IMR-90 (cell line): ENCODE data around the gene ADAMTS8.

Source experiments
- BHLHE40 ChIP-seq: fragments of 150-350 bp; IDR thresholded peaks from 2 replicates; pipeline ENCODE4 v1.6.1; 2016; ENCODE audit warnings: mild to moderate bottlenecking, low read depth, low read length
- CEBPB ChIP-seq: IDR thresholded peaks from 2 replicates; pipeline ENCODE4 v1.6.1; 2012; ENCODE audit warnings: low read depth, low read length, improper control_type of control experiment
- CTCF ChIP-seq: conservative IDR thresholded peaks from 2 replicates; pipeline ENCODE4 v1.5.1; 2012; ENCODE audit warnings: mild to moderate bottlenecking, low read depth, low read length, improper control_type of control experiment
- FOS ChIP-seq: fragments of 150-350 bp; IDR thresholded peaks from 2 replicates; pipeline ENCODE4 v1.6.1; 2016; ENCODE audit warnings: low read depth, low read length
- MAFK ChIP-seq: IDR thresholded peaks from 2 replicates; pipeline ENCODE4 v1.6.1; 2012; ENCODE audit warnings: low read depth, low read length, improper control_type of control experiment
- MAZ ChIP-seq: IDR thresholded peaks from 2 replicates; pipeline ENCODE4 v1.6.1; 2012; ENCODE audit warnings: low read depth, mild to moderate bottlenecking, low read length, improper control_type of control experiment, moderate library complexity, borderline replicate concordance
- POLR2A ChIP-seq: IDR thresholded peaks from 2 replicates; pipeline ENCODE4 v1.6.1; 2012; ENCODE audit warnings: mild to moderate bottlenecking, low read depth, low read length
- RAD21 ChIP-seq: IDR thresholded peaks from 2 replicates; pipeline ENCODE4 v1.6.1; 2012; ENCODE audit warnings: low read length, improper control_type of control experiment
- RCOR1 ChIP-seq: IDR thresholded peaks from 2 replicates; pipeline ENCODE4 v1.6.1; 2012; ENCODE audit warnings: mild to moderate bottlenecking, low read length, improper control_type of control experiment; ENCODE audit not compliant: insufficient replicate concordance
- USF2 ChIP-seq: fragments of 150-350 bp; IDR thresholded peaks from 2 replicates; pipeline ENCODE4 v1.6.1; 2017; ENCODE audit warnings: mild to moderate bottlenecking, antibody characterized with exemption, low read length, low read depth
- TF ChIP-seq, protein P1 (sequence below): fragments of 150-350 bp; IDR thresholded peaks from 2 replicates; pipeline ENCODE4 v1.6.1; 2016; ENCODE audit warnings: low read depth, mild to moderate bottlenecking, low read length, moderate library complexity, borderline replicate concordance

- TF ChIP-seq CTCF: no peak
- no peak for TF ChIP-seq RAD21
- no peak for TF ChIP-seq POLR2A
- TF ChIP-seq MAZ: no peak
- TF ChIP-seq, protein P1, sequence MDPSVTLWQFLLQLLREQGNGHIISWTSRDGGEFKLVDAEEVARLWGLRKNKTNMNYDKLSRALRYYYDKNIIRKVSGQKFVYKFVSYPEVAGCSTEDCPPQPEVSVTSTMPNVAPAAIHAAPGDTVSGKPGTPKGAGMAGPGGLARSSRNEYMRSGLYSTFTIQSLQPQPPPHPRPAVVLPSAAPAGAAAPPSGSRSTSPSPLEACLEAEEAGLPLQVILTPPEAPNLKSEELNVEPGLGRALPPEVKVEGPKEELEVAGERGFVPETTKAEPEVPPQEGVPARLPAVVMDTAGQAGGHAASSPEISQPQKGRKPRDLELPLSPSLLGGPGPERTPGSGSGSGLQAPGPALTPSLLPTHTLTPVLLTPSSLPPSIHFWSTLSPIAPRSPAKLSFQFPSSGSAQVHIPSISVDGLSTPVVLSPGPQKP: no peak
- peak; percentile 65 for TF ChIP-seq CEBPB
- TF ChIP-seq FOS: no peak
- TF ChIP-seq MAFK: no peak
- no peak for TF ChIP-seq RCOR1
- TF ChIP-seq USF2: no peak
- TF ChIP-seq BHLHE40: no peak
Observed at GRCh38 chr11:130448039-130448415, 19.6 kb upstream of the ADAMTS8 start.
